NCI-H187 treated with DMSO at 0.1 percent for 48 hours (cell line): Measurements from ENCODE around the gene RNF135.
"Not testable (repeated sequence)": the region's sequence is repeated elsewhere in the genome, so short reads cannot be mapped to it uniquely, and the experiment has no call there.

Source experiments
- DNase-seq: peaks from one replicate; lab custom pipeline; 2025; lab: John Stamatoyannopoulos, UW

The RNF135 gene

DNA sequence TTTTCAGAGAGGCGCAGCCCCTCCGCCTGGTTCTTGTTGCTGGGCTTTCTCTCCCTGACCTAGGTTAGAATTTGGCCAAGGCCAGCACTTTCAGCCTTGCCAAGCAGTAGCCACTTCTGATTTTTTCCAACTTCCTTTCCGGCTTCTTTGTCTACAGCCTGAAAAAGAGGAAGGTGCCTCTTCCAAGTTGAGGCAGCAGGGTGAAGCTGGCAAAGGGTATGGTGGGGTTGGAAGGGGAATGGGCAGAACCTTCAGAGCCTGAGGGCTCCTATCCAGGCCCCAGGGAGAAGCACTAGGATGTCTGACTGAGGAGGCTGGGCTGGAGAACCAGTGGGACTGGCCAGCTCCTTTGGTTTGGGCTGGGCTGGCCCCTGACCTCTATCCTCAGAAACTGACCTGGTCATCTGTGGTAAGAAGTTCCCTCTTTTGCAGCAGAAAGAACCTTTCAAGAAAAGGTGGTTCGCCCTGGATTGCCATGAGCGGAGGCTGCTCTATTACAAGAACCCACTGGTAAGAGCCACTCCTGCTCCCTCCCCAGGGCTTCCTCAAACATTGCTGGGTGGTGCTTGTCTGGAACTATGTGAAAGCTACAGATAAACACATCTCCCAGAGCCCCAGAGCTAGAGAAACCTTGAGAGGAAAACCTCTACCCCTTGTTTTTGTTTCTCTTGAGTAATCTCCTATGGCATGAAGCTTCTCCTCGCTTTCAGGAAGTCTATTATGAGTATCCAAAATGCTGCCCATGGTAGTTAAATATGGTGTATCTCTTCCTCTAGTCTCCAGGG is 16.6 kb upstream of the RNF135 start:
- no peak for DNase-seq

DNA sequence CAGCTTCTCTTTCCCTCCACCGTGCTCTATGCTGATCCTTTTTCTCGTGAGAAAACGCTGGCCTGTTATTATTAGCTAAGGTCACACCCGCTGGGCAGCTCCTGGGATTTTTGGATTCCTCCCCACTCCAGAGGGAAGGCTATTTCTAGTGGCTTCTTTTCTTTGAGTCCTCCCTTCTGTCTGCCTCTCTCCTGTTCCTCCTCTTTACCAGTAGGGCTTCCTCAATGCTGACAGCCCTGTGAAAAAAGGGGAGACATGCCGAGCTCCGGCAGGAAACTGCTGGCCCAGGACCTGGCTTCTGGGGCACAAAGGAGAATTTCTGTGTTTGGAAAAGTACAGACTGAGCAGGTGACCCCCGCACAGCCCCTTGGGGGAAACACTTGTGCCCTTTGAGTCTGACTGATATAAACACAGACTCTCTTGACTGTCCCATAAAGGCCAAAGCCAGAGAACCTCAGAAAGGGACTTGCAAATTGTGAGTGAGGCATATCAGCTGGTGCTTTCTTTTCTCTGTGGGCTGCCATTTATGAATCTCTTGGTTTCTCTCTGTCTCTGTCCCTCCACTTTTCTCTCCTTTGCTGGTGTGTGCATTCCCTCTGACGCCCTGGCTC is 14.0 kb upstream of the RNF135 start:
- DNase-seq: no peak

DNA sequence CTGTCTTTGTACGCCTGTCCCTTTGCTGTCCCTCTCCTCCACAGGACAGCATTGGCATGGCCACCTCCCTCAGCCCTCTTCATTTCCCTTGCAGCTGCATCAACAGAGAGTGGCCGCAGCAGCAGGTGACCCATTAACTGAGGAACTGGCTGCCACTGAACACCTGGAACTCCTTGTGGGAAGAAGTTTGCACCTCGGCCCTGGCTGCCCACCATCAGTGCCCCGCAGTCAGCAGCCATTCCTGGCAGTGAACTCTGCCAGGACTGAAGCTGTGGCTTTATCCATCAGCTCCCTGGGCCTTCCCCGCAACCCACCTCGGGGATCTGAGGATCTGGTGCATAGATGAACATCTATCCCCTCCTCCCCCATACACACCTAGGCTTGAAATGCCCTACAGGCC is 13.1 kb upstream of the RNF135 start:
- no peak for DNase-seq

DNA sequence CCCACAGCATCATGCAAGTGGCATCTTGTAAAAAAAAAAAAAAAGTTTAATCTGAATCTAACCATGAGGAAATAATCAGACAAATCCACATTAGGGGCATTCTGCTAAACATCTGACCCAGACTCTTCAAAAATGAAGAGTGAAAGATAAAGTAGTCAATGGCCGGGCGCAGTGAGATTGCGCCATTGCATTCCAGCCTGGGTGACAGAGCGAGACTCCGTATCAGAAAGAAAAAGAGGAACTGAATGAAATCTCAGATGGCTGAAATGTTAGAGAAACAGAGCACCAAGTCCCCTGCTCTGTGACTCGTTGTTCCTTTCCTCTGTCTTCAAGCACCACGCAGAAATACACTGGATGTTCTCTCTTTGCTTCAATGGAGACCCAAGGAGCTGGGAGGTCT is 12.7 kb upstream of the RNF135 start:
- no peak for DNase-seq

DNA sequence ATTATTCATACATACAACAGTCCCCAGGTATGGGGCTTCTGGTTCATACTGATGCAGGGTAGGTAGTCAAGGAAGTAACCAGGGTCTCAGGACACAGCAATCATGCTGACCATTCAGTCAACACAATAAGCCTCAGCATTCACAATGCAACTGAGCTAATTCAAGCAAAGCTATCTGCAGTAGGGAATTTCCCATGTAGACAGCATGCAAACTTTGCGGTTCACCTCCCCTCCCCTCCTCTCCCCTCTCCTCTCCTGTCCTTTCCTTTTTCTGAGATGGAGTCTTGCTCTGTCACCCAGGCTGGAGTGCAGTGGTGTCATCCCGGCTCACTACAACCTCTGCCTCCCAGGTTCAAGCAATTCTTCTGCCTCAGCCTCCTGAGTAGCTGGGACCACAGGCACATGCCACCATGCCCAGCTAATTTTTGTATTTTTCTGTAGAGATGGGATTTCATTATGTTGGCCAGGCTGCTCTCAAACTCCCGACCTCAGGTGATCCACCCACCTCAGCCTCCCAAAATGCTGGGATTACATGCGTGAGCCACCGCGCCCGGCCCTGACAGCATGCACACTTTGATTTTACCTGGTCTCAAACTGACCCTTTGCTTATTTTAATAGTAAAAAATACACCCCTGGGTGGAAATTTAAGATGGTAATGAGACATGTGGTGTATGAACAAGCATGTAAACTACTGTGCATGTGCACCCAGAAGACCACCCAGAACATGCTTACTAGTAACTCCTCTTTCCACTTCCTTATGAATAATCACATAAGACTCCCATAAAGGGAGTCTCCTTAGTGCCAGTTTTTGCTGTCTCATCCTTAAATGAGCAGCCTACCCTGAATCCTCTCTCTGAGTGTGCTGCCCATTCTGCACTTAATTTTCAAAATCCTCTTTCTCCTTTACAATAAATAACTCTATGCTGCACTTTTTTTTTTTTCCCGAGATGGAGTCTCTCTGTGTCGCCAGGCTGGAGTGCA is 9.3 kb upstream of the RNF135 start:
- no peak for DNase-seq

DNA sequence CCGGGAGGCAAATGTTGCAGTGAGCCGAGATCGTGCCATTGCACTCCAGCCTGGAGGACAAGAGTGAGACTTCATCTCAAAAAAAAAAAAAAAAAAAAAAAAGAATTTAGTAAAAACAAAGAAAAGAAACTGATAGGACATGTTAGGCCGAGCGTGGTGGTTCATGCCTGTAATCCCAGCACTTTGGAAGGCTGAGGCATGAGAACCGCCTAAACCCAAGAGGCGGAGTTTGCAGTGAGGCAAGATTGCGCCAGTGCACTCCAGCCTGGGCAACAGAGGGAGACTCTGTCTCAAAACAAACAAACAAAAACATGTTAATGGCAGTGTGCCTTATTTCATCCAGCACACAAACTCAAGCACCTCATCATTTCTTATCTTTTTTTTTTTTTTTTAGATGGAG is 6.5 kb upstream of the RNF135 start:
- not testable (repeated sequence) for DNase-seq

DNA sequence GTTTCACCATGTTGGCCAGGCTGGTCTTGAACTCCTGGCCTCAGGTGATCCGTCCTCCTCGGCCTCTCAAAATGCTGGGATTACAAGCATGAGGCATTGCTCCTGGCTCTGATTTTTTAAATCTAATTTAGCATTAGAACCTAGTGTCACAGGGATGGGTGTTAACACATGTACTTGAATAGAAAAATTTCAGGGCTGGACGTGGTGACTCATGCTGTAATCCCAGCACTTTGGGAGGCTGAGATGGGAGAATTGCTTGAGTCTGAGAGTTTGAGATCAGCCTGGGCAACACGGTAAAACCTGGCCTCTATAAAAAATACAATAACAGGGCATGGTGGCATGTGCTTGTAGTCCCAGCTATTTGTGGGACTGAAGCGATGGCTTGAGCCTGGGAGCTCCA is 6.0 kb upstream of the RNF135 start:
- DNase-seq: no peak

DNA sequence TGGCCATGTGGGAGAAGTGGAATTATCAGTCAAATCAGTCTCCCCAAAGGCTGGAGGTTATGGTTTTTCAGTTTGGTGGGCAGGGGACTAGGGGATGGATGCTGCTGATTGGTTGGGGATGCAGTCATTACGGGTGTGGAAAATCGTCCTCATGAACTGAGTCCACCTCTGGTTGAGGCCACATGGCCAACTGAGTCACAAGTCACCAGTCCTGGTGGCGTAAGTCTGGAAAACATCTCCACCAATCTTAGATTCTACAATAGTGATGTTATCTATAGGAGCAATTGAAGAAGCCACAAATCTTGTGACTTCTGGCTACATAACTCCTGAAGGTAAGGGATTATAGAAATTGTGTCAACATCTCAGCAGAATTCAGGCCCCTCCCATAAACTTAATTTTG is 5.2 kb upstream of the RNF135 start:
- DNase-seq: no peak

DNA sequence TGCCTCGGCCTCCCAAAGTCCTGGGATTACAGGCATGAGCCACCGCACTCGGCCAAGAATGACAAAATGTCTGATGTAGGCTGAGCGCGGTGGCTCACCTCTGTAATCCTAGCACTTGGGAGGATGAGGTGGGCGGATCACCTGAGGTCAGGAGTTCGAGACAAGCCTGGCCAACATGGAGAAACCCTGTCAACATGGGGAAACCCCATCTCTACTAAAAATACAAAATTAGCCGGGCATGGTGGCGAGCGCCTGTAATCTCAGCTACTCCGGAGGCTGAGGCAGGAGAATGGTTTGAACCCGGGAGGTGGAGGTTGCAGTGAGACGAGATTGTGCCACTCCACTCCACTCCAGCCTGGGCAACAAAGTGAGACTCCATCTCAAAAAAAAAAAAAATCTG is 2.9 kb upstream of the RNF135 start:
- DNase-seq: not testable (repeated sequence)

DNA sequence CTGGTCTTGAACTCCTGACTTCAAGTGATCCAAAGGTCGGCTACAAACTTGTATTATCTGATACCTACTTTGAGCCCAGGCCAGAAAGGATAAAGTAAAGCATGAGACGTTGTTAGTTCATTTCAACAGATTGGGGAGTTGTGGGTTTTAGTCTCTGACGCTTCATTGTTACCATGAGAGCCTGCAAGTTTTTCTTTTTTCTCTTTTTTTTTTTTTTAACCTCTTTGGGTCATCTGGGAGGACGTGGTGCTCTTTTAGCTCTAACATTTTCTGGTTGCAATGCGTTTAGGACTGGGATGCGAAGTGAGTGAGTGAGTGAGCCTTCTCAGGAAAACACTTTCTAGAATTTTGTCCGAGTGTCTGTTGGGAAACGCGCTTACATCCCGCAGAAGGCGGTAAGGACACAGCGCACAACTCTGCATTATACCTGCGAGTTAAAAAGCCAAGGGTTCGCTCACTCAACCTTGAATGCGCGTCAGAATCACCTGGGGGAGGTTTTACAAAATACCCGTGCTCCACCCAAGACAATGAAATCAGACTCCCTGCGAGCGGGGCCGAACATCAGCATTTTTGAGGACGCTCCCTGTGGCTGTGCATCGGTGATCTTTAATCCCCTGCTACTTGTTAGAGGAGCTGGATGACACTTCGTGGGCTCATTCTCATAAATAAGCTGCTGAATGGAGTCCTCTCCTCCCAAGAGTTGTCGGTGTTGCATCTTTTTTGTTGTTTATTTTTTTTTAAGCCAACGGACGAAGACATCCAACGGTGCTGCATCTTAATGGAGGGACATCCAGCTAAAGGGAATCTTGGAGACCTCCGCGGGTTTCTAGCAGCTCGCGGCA is 629 bp upstream of the RNF135 start:
- DNase-seq: no peak

DNA sequence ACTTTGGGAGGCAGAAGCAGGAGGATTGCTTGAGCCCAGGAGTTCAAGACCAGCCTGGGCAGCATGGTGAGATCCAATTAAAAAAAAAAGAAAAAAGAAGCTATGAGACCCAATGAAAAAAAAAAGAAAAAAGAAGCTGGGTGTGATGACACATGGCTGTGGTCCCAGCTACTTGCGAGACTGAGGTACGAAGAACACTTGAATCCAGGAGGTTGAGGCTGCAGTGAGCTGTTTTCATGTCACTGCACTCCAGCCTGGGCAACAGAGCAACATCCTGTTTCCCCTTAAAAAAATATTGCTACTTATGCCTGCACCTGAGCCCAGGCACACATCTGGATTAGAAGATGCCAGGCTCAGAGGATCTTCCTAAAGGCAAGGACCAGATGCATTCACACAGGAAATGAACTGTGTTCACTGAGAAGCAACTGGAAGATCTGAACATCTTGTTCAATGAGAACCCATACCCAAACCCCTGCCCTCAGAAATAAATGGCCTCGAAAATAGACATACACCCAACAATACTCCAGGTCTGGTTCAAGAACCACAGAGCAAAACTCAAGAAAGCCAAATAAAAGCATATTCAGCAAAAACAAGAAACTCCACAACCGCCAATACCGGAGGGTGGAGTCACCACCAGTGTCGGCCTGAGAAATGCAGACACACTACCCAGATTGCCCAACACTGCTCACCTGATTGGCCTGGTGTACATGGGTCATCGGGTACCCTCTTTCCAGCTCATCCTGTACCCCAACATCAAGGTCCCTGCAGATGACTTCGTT is 4.4 kb downstream of the RNF135 start:
- DNase-seq: no peak

DNA sequence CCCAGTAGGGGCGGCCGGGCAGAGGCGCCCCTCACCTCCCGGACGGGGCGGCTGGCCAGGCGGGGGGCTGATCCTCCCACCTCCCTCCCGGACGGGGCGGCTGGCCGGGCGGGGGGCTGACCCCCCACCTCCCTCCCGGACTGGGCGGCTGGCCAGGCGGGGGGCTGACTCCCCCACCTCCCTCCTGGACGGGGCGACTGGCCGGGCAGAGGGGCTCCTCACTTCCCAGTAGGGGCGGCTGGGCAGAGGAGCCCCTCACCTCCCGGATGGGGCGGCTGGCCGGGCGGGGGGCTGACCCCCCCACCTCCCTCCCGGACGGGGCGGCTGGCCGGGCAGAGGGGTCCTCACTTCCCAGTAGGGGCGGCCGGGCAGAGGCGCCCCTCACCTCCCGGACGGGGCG is 9.1 kb downstream of the RNF135 start:
- not testable (repeated sequence) for DNase-seq

DNA sequence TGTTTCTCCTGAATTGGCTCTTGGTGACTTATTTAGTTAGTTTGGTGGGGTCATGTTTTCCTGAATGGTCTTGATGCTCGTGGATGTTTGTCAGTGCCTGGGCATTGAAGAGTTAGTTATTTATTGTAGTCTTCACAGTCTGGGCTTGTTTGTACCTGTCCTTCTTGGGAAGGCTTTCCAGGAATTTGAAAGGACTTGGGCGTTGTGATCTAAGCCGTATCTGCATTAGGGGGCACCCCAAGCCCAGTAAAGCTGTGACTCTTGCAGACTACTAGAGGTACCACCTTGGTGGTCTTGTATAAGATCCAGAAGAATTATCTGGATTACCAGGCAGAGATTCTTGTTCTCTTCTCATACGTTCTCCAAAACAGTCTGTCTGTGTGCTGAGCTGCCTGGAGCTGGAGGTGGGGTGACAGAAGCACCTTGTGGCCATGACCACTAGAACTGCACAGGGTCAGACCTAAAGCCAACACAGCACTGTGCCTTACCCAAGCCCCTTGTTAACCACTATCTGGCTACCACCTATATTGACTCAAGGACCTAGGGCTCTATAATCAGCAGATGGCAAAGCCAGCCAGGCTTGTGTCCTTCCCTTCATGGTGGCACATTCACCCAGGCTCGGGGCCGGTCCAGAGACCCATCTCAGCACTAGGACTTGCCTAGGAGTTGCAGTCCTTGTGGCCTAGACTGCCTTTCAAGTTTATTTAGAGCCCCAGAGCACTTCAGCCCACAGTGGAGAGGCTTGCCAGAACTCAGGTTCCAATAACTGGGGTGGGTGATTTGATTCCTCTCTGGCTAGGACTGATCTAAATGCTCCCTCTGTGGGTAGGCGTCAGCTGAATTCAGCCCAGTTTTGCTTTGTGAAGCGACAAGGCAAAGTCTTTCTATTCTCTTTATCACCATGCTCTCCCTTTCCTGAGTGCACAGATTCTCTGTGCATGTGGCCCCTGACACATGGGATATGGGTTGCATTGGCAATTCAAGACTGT is 11.0 kb downstream of the RNF135 start:
- DNase-seq: no peak

DNA sequence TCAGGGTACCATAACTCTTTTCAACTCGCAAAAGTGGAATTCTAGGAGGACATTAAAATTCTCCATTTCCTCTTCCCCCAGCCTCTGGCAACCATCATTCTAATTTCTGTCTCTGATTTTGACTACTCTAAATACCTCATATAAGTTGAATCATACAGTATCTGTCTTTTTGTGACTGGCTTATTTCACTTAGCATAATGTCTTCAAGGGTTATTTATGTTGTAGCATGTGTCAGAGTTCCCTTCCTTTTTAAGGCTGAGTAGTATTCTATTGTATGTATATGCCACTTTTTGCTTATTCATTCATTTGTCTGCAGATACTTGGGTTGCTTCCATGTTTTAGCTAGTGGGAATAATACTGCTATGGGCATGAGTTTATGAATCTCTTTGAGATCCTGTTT is 12.0 kb downstream of the RNF135 start:
- no peak for DNase-seq

DNA sequence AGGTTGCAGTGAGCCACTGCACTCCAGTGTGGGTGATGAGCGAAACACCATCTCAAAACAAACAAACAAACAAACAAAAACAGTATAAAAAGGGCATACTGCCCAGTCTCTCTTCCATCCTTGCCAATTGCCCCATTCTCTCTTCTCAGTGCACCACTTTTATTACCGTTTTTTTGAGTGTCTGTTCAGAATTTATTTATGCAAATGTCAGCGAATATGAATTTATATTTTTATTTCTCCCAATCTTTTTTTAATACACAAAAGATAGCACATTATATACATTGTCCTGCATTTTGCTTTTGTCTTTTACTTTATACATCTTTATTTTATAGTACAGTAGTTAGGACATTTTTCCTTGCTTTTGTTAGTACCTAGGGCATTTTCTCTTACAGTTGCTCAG is 19.6 kb downstream of the RNF135 start:
- DNase-seq: no peak

DNA sequence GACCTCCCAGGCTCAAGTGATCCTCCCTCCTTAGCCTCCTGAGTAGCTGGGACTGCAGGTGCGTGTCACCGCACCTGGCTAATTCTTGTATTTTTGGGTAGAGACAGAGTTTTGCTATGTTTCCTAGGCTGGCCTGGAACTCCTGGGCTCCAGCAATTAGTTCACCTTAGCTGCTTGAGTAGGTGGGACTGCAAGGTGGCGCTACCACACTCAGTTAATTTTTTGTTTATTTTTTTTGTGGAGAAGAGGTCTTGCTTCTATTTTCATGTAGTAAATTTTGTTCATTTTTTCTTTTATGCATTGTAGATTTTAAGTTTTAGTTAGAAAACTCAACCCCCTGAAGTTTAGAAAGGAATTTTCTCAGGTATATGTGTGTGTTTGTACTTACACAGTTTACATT is 21.7 kb downstream of the RNF135 start:
- DNase-seq: no peak

DNA sequence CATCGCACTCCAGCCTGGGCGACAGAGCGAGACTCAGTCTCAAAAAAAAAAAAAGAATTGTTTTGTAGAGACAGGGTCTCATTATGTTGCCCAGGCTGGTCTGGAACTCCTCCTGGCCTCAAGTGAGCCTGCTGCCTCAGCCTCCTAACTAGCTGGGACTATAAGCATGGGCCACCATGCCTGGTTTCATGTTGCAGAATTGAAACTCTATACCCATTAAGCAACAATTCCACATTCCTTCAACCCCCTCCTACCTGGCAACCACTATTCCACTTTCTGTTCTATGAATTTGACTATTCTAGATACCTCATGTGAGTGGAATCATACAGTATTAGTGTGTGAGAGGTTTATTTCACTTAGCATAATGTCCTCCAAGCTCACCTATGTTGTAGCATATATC is 24.5 kb downstream of the RNF135 start:
- DNase-seq: no peak

DNA sequence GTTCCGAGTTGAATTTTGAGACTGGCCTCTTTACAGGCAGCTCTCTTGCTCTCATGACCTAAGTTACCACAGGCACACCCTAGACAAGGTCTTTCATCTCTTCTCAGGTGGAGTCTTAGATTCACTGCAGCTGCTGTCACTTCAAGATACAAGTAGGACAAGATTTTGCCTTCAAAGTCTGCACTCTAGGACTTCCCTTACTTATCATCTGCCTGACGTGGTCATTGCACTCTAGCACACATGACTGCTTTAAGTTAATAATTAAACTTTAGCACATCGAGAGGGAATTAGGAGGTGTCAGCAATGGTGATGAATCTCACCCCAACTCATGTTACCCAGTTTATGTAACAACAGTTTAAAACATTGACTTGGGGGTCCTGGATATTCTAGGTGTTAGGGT is 25.6 kb downstream of the RNF135 start:
- no peak for DNase-seq

DNA sequence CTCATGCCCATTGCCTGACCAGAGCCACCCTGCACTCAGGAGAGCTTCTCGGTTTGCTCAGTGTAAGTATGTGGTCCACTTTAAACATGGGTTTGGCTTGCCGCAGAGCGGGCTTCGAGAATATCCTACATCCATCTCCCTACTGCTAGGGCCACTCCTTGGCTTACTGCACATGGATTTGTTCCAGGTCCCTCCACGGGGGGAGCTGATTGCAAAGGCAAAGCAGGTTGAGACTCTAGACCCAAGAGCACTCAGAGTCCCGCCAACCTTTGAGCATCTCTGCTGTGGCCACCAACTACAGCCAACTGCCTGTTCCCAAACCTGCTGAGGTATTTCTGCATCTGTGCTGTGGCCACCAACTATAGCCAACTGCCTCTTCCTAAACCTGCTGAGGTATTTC is 26.4 kb downstream of the RNF135 start:
- no peak for DNase-seq

DNA sequence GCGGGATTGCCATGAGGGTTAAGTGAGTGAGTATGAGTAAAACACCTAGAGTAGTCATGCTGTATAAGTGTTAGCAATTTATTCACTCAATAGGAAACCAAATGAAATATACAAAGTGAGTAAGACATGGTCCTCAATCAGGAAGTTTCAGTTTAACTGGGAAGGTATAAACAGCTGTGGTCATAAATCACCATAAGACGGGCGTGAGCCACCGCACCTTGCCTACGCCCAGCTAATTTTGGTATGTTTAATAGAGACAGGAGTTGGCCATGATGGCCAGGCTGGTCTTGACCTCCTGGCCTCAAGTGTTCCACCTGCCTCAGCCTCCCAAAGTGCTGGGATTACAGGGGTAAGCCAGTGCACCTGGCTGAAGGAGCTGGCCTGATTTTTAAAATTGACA is 27.0 kb downstream of the RNF135 start:
- DNase-seq: no peak
